ENCODE data around the gene TNF.
A peak's percentile ranks its signal among the peaks of the same experiment; 100 is the strongest.
"Not testable (repeated sequence)": the region's sequence is repeated elsewhere in the genome, so short reads cannot be mapped to it uniquely, and the experiment has no call there.

TNF gene

DNA sequence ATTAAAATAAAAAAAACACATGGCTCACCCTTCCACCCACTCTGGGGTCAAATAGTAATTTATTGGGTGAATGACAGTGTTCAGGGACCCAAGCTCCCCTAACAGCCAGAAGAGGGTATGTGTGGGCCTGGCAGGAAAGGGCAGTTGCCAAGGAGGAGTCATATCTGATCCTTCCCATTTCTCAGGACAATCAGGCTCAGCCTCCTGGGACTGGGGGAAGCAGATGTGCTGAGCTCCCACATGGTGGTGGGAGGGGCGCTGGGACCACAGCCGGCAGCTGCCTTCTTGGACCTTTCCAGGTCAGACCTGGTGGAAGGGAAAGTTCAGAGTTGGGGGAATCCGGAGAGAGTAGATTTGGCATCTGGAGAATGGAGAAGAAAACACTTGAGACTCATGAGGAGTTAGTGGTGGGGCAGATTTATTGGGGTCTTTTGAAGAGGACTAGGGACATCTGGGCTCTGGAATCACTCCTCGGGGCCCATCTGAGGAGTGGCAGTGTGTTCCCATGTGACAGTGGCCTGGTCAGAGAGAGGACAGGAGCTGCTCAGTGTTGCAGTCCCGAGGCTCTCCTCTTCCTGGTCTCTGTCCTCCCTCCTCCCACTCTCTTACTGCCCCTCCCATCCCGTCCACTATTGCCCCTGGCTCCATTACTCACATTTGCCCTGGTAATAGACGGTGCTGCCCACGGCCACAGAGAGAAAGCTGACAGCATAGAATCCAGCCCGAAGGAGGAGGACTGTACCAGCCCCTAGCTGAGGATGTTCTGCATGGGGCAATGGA lies 13.7 kb downstream of the TNF start:
- no peak for DNase-seq

DNA sequence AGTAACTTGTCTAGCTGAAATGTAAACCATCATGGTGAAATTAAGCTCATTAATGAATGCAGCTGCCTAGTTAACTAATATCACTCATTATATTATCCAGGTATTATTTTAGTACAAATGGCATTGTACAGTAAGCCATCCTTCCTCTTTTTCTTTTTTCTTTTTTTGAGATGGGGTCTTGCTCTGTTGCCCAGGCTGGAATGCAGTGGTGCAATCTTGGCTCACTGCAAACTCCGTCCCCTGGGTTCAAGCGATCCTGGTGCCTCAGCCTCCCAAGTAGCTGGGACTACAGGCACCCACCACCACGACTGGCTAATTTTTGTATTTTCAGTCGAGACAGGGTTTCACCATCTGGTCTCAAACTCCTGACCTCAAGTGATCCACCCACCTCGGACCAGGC lies 15.3 kb downstream of the TNF start:
- DNase-seq: not testable (repeated sequence)

DNA sequence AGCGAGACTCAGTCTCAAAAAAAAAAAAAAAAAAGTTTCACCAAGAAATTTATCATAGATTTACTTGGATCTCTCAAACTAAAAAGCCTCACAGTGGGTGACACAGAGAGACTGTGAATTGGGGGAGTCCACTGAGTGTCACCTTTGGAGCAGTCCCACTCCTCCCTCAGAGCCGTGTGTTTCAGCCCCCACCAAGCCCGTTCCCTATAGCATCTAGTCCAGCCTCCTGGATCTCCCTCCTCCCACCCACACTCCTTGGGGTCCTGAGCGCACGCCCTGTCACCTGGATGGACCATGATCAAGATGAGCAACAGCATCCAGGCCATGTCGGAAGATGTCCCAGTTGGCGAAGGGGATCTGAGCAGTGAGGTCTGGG lies 17.0 kb downstream of the TNF start:
- no peak for DNase-seq

DNA sequence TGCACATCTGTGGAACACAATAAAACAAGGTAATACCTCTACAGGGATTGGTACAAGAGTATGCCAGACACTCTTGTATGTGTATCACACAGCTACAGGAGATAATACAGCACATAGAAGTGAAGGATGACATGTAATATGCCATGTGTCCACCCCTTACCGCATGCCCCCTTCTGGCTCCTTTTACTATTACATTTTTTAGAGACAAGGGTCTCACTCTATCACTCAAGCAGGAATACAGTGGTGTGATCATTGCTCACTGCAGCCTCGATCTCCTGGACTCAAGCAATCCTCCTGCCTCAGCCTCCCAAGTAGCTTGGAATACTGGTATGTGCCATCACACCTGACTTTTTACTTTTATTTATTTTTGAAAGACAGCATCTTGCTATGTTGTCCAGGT lies 21.6 kb downstream of the TNF start:
- no peak for DNase-seq

DNA sequence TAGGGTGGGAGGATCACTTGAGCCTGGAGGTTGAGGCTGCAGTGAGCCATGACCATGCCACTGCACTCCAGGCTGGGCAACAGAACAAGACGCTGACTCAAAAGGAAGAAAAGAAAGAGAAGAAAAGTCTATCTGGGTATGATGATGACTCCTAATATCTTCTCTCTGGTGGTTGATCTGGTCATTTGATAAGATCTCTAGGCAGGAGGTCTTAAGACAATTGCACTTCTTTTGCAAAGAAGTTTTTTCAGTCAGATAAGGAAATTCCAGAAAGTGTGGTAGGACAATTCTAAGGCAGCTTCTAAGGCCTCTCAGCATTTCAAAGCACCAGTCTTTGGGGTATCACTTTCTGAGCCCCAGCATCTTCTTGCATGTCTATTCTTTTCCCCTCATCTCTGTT lies 32.0 kb downstream of the TNF start:
- no peak for DNase-seq

DNA sequence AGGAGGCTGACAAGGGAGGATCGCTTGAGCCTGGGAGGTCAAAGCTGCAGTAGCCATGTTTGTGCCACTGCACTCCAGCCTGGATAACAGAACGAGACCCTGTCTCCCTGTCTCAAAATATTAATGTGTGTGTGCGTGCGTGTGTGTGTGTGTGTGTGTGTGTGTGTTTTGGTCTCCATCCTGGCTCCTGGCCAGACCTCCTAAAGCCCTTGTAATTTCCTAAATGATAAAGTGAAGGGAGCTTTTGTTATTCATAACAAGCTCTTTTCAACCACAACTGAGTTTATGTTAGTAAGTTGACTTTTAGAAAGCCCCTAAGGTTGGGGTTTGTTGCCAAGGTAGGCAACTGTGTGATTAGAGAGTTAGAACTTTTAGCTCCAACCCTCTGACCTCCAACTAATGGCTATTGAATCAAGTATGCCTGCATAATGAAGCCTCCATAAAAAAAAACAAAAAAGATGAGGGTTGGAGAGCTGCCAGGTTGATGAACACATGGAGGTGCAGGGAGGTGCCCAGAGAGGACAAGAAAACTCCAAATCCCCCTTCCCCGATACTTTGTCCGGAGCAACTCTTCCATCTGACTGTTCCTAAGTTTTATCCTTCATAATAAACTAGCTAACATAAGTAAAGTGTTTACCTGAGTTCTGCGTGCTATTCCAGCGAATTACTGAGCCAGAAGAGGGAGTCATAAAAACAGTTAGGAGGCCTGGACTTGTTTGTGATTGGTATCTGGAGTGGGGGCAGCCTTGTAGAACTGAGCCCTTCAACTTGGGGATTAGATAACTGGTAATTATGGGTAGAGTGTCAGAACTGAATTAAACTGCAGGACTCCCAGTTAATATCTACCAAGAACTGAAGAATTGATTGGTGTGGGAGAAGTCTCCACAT lies 34.4 kb downstream of the TNF start:
- DNase-seq: no peak

DNA sequence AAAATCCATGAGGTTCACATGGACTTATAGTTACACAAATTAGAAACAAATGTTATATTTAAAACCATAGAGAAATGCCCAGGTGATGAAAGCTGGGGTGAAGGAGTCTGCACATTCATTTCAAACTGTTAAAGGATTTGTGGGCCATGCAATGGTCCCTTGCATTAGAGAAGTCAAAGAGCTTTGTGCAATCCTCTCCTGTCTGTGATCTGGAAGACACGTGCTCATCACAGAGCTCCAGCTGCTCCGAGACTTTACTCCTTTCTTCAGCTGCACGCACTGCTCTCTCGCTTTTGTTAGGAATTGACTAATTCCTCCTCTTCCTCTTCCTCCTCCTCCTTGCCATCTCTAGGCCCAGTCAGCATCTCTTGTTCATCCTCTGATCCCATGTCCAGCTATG lies 35.6 kb downstream of the TNF start:
- no peak for DNase-seq

DNA sequence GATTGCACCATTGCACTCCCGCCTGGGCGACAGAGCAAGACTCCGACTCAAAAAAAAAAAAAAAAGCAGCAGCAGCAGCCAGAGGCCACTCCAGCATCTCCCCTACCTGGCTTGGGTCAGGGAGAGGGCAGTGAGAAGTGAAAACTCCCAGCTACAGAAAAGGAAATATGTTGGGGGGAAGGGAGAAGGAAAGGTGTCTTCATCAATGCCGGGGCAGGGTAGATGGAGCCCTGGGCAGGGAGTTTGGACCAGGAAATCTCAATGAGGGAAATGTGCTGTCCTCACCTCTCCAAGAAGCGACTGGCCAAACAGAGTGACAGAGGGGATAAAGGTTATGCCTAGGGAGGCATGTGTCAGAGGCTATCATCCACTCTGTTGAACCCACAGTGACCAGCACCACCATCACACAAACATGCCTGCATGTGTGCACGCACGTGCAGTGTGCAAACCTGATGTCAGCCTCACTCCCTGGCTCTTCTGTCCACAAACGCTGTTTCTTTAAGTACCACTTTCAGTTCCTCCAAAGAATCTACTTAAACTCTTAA lies 38.8 kb downstream of the TNF start:
- peak in 1 of 2 donors; percentile 11 for DNase-seq

DNA sequence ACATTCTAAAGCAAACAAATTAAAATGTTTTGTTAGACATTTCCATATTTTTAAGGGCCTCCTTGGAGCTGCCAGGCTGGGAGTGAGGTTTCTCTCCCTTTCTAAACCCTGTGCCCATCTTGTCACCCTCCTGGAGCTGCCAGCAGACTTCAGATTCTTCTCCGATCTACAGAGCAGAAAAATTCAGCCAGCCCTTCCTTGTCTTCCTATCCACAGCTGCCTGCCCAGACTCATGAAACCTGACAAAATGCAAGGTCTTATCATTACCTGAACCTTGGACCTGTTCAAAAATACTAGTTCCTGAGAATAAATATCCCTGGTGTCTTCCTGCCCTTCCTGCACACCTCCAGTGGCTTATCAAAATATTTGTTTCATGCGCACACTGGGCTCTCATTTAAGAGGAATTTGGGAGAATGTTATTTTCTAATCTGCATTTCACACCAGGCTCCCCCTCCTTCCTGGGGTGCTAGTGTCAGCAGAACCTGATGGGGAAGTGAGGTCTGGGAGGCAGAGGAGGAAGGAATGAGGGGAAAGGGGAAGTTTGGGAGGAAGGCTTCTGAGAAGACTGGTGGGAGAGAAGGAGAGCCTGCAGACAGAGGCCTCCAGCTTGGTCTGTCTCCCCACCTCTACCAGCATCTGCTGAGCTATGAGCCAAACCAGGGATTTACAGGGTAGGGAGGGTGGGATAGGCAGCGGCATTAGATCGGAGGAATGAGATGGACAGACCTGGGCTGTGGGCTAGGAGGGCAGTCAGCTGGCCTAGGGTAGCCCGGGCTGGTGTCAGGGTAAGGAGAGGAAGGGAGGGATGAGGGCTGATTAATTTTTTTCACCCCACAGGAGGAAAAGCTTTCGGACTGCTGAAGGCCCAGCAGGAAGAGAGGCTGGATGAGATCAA lies 39.6 kb downstream of the TNF start, which contains the start of gene AIF1:
AIF1 (plus strand) TSS at position 551 of the 895 bp plus-strand sequence; CDS start at position 647, 96 bp downstream.
- DNase-seq: peak in 1 of 2 donors; percentile 29

DNA sequence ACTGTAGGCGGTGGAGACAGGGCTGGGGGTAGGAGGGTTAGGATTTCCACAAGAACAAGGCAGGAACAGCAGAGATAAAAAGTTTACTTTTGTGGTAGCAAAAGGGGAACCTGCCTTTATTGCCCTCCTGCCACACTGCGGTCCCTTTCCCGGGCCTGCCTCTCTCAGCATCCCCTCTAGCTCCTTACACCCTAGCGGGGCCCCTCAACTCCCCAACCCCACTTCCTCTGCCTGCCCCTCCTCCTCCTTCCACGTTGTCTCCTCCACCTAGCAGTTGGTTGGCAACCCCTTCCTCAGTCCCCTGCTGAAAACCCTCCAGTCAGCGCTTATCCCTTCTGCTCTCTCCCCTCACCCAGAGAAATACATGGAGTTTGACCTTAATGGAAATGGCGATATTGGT lies 40.4 kb downstream of the TNF start:
- no peak for DNase-seq

DNA sequence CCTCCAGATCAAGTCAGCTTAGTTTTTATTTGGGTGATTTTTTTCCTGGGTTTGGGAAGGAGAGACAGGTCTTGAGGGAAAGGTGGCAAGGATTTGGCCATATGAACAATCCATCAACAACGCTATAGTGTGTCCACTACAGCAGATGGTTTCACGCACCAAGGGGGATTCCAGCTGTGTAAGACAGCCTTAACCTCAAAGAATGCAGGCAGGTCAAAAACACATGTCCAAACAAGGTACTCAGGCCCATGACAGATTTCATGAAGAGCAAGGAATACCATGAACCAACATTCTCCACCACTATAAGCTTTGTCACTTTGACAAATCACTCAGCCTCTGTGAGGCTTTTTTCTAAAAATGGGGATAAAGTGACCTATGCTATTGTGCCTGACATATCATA lies 41.6 kb downstream of the TNF start:
- no peak for DNase-seq

DNA sequence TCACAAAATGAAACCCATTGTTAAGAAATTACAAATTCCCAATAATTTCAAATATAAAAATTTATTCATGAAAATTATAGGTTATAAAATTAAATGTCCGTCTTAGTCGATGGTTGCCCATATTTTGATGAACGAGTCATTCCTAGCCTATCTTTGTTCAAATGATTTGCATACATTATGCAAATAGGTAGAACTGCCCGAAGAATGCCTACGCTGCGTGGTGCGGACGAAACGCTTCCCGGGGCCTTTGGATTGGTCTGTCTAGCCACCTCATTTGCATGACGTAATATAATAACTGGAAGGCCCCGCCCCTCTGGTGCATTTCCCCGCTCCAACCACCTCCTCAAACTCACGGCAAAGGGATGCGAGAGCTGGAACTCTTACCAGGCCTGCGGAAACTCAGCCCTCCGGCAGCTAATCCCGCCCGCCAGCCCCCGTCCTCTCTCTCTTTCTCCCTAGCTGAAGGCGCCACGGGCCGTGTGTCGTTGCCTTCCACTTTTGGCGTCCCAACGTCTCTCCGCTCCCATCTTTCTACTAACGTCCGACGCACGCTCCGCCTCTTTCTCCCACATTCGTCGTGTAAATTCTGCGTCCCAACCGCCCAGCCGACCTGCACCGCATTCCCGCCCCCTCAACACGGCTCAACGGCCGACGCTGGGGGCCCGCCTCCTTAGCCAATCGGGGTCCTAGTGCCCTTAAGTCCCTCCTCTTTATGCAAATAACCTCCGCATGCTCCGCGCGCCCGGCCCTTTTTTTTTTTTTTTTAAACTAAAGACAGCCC lies 44.6 kb downstream of the TNF start:
- peak; percentile 97 to 99 for DNase-seq

DNA sequence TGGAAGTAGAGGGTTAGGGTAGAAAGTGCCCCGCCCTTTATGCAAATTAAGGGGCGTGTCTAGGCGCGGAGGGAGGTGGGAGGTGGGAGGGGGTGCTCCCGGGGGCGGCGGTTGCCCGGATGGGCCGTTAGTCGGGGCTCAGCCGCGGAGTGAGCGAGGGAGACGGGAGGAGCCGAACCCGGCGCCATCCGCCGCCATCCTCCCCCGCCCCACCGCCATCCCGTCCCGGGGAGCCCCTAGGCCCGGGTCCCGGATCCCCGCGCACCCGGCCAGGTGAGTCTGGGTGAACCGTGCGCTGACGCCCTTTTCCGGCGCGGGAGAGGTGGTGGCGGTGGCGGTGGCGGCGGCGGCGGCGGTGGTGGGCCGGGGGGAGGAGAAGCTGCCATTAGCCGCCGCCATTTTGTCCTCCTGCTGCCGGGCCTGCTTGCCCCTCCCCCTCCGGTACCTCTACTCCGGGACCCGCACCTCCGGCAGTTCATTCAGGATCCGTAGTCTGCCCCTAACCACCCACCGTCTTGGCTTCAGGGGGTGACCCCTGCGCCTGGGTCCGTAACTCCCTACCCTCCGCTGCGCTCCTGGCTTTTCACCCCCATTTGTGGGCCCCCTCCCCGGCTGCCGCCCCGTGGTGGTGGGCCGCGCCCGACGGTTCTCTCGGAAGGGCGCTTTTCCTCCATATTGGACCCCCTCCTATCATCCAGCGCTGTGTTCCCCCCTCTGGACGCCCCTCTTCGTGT lies 45.4 kb downstream of the TNF start, which contains the start of gene PRRC2A:
PRRC2A (plus strand) TSS at position 130 of the 734 bp plus-strand sequence. CDS start 2,075 bp downstream, outside the sequence.
- no peak for DNase-seq

DNA sequence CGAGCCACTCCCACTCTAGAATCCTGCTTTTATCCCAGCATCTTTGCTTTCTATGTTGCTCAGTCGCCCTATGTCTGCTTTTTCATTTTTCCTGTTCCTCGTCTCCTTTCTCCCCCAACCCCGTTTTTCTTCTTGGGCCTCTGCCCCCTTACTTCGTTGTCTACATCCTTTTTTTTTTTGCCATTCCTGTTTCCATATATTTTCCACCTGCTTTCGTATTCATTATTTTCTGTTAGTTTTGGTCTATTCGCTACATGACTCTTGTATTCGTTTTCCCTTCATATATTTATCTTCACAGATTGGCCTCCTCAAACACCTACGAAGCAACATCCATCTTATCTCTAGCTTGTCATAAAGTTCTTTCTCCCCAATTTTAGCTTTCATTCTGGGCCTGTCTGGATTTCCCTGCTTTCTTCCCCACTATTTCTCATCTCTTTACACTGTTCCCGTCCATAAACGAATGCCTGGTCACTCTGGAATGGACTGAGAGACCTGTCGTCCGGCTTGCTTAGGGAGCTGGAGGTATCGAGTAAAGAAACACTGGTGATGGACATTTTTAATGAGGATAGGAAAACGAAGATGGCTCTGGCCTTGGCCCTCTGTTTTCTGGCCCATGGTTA lies 46.1 kb downstream of the TNF start:
- no peak for DNase-seq

DNA sequence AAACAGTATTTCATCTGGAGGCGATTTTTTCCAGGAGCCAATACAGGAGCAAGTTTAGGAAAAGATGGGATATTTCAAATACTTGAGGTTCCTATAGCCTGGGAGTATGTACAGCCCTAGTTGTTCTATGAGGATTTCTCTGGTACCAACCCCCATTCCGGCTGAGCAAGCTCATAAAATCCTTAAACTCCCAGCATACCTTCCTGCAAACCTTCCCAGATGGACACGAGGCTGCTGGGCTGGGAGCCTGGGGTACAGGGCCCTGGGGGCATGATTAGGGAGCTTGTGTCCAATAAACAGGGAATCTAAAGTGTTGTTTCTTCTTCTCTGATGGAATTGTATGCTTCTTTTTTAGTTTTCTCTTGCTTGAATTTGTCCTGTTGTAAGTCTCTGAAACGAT lies 46.6 kb downstream of the TNF start:
- DNase-seq: no peak

DNA sequence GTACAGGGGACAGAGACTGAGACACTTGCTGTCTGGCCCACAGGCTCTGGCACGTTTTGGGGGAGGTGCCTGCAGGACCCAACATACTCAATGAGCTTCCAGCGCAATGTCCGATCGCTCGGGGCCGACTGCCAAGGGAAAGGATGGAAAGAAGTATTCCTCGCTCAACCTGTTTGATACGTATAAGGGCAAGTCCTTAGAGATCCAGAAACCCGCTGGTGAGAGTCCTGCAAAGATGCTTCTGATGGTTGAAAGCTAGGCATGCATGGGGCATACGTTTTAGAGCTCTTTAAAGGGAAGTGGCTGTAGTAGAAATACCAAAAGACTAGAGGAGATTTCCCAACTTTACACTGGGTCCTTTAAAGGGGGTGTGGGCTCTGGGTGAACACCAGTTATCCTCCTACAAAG lies 47.3 kb downstream of the TNF start:
- no peak for DNase-seq

DNA sequence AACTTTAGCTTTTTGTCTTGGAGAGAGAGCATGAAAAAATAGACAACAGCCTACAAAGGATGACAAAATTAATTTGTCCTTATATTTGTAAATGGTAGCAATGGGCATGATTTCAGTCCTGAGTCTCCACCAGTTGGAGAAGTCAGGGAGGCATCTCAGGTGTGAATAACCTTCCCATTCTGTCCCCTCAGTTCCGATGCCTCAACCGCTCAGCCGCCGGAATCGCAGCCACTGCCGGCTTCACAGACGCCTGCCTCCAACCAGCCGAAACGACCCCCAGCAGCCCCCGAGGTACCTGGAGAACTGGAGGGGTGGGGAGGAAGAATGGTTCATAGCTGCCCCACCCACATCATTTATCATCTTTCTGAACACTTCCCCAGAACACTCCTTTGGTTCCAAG lies 48.7 kb downstream of the TNF start:
- no peak for DNase-seq

DNA sequence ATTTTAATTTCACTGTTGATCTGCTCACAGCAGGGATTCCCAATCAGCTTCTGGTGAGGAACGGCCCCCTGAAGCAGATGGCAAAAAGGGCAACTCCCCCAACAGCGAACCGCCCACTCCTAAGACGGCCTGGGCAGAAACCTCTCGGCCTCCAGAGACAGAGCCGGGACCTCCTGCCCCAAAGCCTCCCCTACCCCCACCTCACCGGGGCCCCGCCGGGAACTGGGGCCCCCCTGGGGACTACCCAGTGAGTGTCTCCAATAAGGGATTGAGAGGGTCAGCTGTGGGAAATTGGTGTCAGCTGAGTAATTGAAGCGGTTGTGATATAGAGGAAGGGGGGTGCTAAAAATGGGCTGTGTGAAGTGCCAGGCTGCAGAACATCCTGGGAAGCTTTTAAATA lies 51.6 kb downstream of the TNF start:
- no peak for DNase-seq

DNA sequence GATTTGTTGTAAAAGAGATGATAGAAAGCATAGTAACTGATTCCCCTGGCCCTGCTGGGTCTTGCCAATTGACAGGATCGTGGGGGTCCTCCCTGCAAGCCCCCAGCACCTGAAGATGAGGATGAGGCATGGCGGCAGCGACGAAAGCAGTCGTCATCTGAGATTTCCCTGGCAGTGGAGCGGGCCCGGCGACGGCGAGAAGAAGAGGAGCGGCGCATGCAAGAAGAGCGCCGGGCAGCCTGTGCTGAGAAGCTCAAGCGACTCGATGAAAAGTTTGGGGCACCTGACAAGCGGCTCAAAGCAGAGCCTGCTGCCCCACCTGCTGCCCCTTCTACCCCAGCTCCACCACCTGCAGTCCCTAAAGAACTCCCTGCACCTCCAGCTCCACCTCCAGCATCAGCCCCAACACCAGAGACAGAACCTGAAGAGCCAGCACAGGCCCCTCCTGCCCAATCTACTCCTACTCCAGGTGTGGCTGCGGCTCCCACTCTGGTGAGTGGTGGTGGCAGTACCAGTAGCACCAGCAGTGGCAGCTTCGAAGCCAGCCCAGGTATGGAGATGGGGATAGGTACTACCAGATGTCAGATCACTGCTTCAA lies 52.4 kb downstream of the TNF start:
- no peak for DNase-seq

Measured in hippocampal formation (tissue), 2 donors.